Smooth muscle cell of the umbilical artery (primary cell): ENCODE data around the gene OR2T8. TPM values are rescaled to one million over a fixed set of nuclear protein-coding genes. Genes with fewer than 3 reads are reported as not detected.

ENCODE experiments used
- total RNA-seq: library from RNA; depleted of rRNA; stranded (reverse); fragments of >200 nt; gene quantifications from 2 replicates; pipeline ENCODE4 v1.2.3, GENCODE V29; 2014

Gene OR2T8
- not detected in 2 replicates for total RNA-seq

GRCh38 chr1:247919952-247920351, at the start of gene OR2T8:
Gene OR2T8, plus strand, starts transcription at chr1:247920252. Its CDS starts 766 bp downstream, at chr1:247921018.

GRCh38 chr1:247895163-247895637, 24.9 kb upstream of the OR2T8 start, which contains the start of gene OR2W3:
Gene OR2W3, plus strand, starts transcription at chr1:247895587. Its CDS starts 0 bp downstream, at chr1:247895587.

GRCh38 chr1:247924868-247925267, 4.8 kb downstream of the OR2T8 start, which contains the start of gene OR2AJ1:
Gene OR2AJ1, plus strand, starts transcription at chr1:247924889. Its CDS starts 8,880 bp downstream, at chr1:247933769.

GRCh38 chr1:247948558-247948957, 28.5 kb downstream of the OR2T8 start, which contains the start of gene OR2L8:
Gene OR2L8, plus strand, starts transcription at chr1:247948858. Its CDS starts 0 bp downstream, at chr1:247948858.

GRCh38 chr1:247964933-247965332, 44.9 kb downstream of the OR2T8 start, which contains the start of gene OR2AK2:
Gene OR2AK2, plus strand, starts transcription at chr1:247965233. Its CDS starts 144 bp downstream, at chr1:247965377.

Other genes starting within 250 kb of the OR2T8 start
- not detected in 2 replicates for gene OR13G1, start 240.5 kb upstream of the OR2T8 start, total RNA-seq
- not detected in 2 replicates for gene OR6F1, start 203.6 kb upstream of the OR2T8 start, total RNA-seq
- gene OR14K1, start 181.6 kb upstream of the OR2T8 start, total RNA-seq, result not detected in 2 replicates
- not detected in 2 replicates for gene OR14A2, start 172.1 kb upstream of the OR2T8 start, total RNA-seq
- not detected in 2 replicates for gene OR1C1, start 159.7 kb upstream of the OR2T8 start, total RNA-seq
- not detected in 2 replicates for gene OR14A16, start 96.1 kb upstream of the OR2T8 start, total RNA-seq
- gene OR11L1, start 78.4 kb upstream of the OR2T8 start, total RNA-seq, result not detected in 2 replicates
- gene TRIM58, start 63.1 kb upstream of the OR2T8 start, total RNA-seq, result 0.05 TPM in 1 of 2 replicates, not detected in the other
- gene OR2W3, start 24.7 kb upstream of the OR2T8 start, total RNA-seq, result not detected in 2 replicates
- gene OR2AJ1, start 4.6 kb downstream of the OR2T8 start, total RNA-seq, result not detected in 2 replicates
- not detected in 2 replicates for gene OR2L8, start 28.6 kb downstream of the OR2T8 start, total RNA-seq
- not detected in 2 replicates for gene OR2AK2, start 45.0 kb downstream of the OR2T8 start, total RNA-seq
- not detected in 2 replicates for gene OR2L5, start 93.4 kb downstream of the OR2T8 start, total RNA-seq
- gene OR2L2, start 109.8 kb downstream of the OR2T8 start, total RNA-seq, result not detected in 2 replicates
- not detected in 2 replicates for gene OR2L3, start 126.6 kb downstream of the OR2T8 start, total RNA-seq
- not detected in 2 replicates for gene OR2L13, start 174.9 kb downstream of the OR2T8 start, total RNA-seq
- not detected in 2 replicates for gene OR2M5, start 224.9 kb downstream of the OR2T8 start, total RNA-seq